22Rv1 (cell line): ENCODE results near the gene EIF2D.
A peak's percentile ranks its signal among the peaks of the same experiment; 100 is the strongest.

Experiments used
- H3K27ac ChIP-seq: fragments of 450-650 bp; 2 replicates; pipeline ENCODE4 v1.5.1; 2017
- ZFX ChIP-seq: fragments of 450-650 bp; IDR thresholded peaks from 2 replicates; pipeline ENCODE4 v1.6.1; 2017; ENCODE audit warnings: antibody characterized with exemption, borderline replicate concordance
- TF ChIP-seq, protein P1 (sequence below): fragments of 450-650 bp; IDR thresholded peaks from 2 replicates; pipeline ENCODE4 v1.5.1; 2017; ENCODE audit warnings: mild to moderate bottlenecking

The EIF2D gene

DNA sequence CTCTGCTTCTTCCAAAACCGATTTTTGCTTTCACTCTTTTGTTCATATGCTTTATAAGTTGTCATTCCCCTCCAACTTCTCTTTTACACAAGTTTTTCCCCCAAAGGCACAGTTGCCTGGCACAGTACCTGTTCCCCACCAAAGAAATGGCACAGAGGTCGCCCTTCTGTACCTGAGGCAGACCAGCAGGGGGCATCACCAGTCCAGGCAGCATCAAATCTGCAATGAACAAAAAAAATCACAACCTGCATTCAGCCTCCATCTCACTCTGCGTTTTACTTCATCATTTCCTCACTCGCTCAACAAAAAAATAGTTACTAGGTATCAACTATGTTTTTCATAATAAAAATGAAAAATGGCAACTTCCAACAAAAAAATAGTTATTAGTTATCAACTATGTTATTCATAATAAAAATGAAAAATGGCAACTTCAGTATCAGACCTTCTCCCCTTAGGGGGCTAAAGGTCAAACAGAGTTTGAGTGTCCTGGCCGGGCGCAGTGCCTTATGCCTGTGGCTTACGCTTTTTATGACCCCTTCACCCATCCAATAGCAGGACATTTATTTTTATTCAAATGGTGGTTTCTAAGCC is 4.1 kb downstream of the EIF2D start:
- TF ChIP-seq, protein P1, sequence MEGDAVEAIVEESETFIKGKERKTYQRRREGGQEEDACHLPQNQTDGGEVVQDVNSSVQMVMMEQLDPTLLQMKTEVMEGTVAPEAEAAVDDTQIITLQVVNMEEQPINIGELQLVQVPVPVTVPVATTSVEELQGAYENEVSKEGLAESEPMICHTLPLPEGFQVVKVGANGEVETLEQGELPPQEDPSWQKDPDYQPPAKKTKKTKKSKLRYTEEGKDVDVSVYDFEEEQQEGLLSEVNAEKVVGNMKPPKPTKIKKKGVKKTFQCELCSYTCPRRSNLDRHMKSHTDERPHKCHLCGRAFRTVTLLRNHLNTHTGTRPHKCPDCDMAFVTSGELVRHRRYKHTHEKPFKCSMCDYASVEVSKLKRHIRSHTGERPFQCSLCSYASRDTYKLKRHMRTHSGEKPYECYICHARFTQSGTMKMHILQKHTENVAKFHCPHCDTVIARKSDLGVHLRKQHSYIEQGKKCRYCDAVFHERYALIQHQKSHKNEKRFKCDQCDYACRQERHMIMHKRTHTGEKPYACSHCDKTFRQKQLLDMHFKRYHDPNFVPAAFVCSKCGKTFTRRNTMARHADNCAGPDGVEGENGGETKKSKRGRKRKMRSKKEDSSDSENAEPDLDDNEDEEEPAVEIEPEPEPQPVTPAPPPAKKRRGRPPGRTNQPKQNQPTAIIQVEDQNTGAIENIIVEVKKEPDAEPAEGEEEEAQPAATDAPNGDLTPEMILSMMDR: peak; percentile 99
- no peak for TF ChIP-seq ZFX
- H3K27ac ChIP-seq: no peak overlapping the region

DNA sequence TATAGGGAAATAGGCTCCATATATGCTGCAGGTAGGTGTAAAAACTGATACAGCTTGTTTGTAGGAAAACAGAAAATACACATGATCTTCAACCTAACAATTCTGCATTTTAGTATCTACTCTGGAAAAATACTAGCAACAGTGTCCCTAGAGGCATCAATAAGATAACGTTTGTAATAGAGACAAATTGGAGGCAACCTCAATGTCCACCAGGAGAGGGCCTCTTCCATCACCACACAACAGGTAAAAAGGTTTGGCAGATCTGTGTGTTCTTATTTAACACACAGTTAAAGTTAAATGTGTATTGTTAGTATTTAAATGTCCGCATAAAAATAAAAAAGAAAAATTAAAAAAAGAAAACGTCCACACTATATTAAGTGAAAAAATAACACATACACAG is 5.4 kb downstream of the EIF2D start:
- H3K27ac ChIP-seq: no peak overlapping the region
- TF ChIP-seq, protein P1: peak; percentile 88
- no peak for TF ChIP-seq ZFX

DNA sequence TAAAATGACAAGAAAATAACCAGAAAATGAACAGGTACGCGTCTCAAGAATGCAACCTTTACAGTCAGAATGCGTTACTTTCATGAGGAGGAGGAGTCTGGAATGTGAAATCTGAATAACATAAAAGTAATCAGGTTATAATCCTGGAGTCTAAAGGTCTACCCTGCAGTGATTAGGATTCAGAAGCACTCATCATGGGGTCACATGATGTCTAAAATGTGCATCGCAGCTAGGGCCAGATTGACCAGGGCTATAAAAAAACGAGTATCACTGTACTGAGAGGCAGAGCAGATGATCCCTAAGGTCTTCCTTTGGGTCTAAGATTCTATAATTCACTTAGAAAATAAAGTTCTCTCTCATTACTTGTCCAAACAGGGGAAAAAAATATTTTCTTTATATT is 7.4 kb downstream of the EIF2D start:
- TF ChIP-seq, protein P1: no peak
- no peak for TF ChIP-seq ZFX
- no peak overlapping the region for H3K27ac ChIP-seq

DNA sequence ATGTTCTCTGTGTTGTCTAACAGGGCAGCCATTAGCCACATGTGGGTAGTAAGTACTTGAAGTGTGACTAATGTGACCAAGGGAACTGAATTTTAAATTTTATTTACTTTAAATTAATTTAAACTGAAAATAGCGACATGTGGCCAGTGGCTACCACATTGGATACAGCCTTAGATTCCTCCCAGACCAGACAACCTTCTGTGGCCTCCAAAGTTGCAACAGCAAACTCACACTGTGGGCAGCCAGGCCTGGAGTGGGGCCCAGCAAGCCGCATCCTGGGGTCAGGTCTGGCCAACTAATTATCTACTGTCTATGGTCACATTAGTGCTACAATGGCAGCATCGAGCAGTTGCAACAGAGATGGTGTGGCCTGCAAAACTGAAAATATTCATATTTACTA is 11.7 kb downstream of the EIF2D start:
- no peak overlapping the region for H3K27ac ChIP-seq
- TF ChIP-seq, protein P1: no peak
- no peak for TF ChIP-seq ZFX

DNA sequence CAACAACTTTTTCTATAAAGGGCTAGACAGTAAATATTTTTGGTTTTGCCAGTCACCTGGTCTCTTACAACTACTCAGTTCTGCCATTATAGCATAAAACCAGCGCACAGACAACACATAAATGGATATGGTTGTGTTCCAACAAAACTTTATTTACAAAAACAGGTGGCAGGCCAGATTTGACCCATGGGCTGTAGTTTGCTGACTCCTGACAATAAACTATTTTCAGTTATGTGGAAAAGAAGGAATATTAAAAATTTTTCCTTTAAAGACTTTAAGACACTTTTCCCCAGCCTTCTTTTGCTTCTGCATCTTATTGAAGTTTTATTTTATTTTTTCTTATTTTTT is 16.0 kb downstream of the EIF2D start:
- TF ChIP-seq, protein P1: no peak
- no peak for TF ChIP-seq ZFX
- H3K27ac ChIP-seq: no peak overlapping the region

DNA sequence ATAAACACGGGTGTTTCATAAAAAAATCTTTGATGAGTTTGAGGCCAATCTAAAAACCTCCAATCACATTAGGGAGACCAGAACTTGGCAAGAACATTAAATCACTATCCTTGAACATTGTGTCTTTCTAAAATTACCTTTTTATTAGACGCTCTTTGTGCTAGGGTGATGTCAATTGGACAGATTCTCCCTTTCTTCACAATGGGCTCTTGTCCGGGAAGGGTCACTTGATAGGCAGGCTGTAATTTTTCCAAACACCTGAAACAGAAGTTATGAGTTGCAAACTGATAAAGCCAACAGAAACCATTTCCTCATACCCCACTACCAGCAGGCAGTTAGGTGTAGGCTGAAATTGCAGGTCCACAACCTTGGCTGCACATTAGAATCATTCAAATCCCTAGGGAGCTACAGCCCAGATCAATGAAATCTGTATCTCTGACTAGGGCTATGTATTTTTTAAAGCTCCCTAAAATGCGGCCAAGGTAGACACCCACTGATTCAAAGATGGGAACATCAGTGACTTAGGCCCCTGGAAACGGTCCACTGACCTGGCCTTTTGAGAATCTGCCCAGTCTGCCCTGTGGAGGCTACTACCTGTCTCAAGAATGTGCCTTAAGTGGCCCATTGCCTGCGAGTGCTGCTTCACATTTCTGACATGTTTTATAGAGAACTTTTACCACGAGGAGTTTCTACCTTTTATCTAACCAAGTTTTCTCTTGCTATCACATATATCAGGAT is 16.5 kb downstream of the EIF2D start:
- no peak overlapping the region for H3K27ac ChIP-seq
- TF ChIP-seq ZFX: no peak
- TF ChIP-seq, protein P1: no peak

DNA sequence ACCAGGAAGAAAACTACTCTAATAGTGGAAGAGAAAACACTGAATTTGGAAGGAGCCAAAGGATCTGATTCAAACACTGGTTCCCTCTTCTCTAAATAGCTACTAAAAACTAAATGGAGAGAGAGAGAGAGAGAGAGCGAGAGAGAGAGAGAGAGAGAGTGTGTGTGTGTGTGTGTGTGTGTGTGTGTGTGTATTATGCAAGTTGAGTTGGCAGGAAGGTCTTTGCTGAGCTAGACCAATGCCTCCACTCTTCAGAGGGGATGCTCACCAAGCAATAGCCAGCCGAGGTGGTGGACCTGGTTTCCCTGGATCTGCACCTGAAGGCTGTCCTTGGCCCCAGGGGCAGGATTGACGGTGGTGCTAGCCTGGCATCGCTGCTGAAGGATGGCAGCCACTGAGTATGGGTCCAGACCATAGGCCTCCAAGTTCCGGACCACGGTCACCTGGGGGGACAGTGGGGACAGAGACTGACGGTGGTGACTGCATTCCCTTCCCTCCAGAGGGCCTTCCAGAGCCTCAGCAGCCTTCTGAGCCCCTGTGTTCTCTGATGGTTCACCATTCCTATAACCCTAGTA is 18.8 kb downstream of the EIF2D start:
- TF ChIP-seq, protein P1: no peak
- no peak for TF ChIP-seq ZFX
- H3K27ac ChIP-seq: no peak overlapping the region
